Measurements from ENCODE around the gene UBASH3A.
"Not testable (repeated sequence)": the region's sequence is repeated elsewhere in the genome, so short reads cannot be mapped to it uniquely, and the experiment has no call there.

Gene UBASH3A

GRCh38 chr21:42453224-42453985, 49.7 kb downstream of the UBASH3A start:
- no peak for DNase-seq

GRCh38 chr21:42453986-42454570, 50.4 kb downstream of the UBASH3A start:
- DNase-seq = no peak

- DNase-seq = no peak
Measured at GRCh38 chr21:42454786-42455185, 51.1 kb downstream of the UBASH3A start.

- DNase-seq = no peak
Measured at GRCh38 chr21:42455196-42455595, 51.5 kb downstream of the UBASH3A start.

- DNase-seq = no peak
Measured at GRCh38 chr21:42455754-42456440, 52.2 kb downstream of the UBASH3A start.

GRCh38 chr21:42456457-42456856, 52.8 kb downstream of the UBASH3A start:
- no peak for DNase-seq

GRCh38 chr21:42459082-42459460, 55.4 kb downstream of the UBASH3A start:
- DNase-seq = no peak

GRCh38 chr21:42459546-42460215, 56.0 kb downstream of the UBASH3A start:
- DNase-seq = no peak

GRCh38 chr21:42460391-42461184, 56.9 kb downstream of the UBASH3A start:
- no peak for DNase-seq

GRCh38 chr21:42461185-42461520, 57.5 kb downstream of the UBASH3A start:
- DNase-seq = no peak

- no peak for DNase-seq
Measured at GRCh38 chr21:42461881-42462877, 58.5 kb downstream of the UBASH3A start.

- peak; percentile 53 for DNase-seq
Measured at GRCh38 chr21:42463861-42464515, 60.3 kb downstream of the UBASH3A start.

- no peak for DNase-seq
Measured at GRCh38 chr21:42465008-42465802, 61.5 kb downstream of the UBASH3A start.

GRCh38 chr21:42465803-42466127, 62.1 kb downstream of the UBASH3A start:
- DNase-seq = no peak

- DNase-seq = no peak
Measured at GRCh38 chr21:42466700-42467099, 63.0 kb downstream of the UBASH3A start.

GRCh38 chr21:42467140-42467983, 63.7 kb downstream of the UBASH3A start:
- DNase-seq = peak; percentile 2

- no peak for DNase-seq
Measured at GRCh38 chr21:42468491-42469131, 64.9 kb downstream of the UBASH3A start.

- no peak for DNase-seq
Measured at GRCh38 chr21:42469272-42469671, 65.6 kb downstream of the UBASH3A start.

- DNase-seq = not testable (repeated sequence)
Measured at GRCh38 chr21:42469726-42470125, 66.0 kb downstream of the UBASH3A start.

All from fibroblast of skin of right biceps (primary cell).